ENCODE measurements around the gene CAVIN1.
A peak's percentile ranks its signal among the peaks of the same experiment; 100 is the strongest.

GRCh38 chr17:42438600-42439567 lies 15.8 kb upstream of the CAVIN1 start:
- TF ChIP-seq, protein P1, sequence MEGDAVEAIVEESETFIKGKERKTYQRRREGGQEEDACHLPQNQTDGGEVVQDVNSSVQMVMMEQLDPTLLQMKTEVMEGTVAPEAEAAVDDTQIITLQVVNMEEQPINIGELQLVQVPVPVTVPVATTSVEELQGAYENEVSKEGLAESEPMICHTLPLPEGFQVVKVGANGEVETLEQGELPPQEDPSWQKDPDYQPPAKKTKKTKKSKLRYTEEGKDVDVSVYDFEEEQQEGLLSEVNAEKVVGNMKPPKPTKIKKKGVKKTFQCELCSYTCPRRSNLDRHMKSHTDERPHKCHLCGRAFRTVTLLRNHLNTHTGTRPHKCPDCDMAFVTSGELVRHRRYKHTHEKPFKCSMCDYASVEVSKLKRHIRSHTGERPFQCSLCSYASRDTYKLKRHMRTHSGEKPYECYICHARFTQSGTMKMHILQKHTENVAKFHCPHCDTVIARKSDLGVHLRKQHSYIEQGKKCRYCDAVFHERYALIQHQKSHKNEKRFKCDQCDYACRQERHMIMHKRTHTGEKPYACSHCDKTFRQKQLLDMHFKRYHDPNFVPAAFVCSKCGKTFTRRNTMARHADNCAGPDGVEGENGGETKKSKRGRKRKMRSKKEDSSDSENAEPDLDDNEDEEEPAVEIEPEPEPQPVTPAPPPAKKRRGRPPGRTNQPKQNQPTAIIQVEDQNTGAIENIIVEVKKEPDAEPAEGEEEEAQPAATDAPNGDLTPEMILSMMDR (IDR thresholded peaks at IDR 0.05; ENCODE audit: low read depth, low read length, poor library complexity, severe bottlenecking): peak; percentile 46
- no peak for TF ChIP-seq EZH2phosphoT487 (IDR thresholded peaks at IDR 0.05; ENCODE audit: borderline replicate concordance, low read length)
